Lower lobe of right lung (tissue), 2 donors: ENCODE results near the gene TRAPPC3. TPM values are rescaled to one million over a fixed set of nuclear protein-coding genes. Genes with fewer than 3 reads are reported as not detected.

Source experiments
- ATAC-seq, 2 donors: fragments of 200-7000 bp; cut with Tn5 transposase; one replicate each; pipeline ENCODE4 v1.9.1; 2020 to 2022; ENCODE audit warnings: mild to moderate bottlenecking in 2 of 2, moderate library complexity in 2 of 2
- DNase-seq: peaks from one replicate; pipeline ENCODE4 v3.0.0-alpha.2; 2020
- H3K27ac ChIP-seq: fragments of 200-600 bp; one replicate; pipeline ENCODE4 v1.8.0; 2022
- H3K27me3 ChIP-seq: fragments of 200-600 bp; one replicate; pipeline ENCODE4 v1.8.0; 2022; ENCODE audit warnings: low read depth
- H3K36me3 ChIP-seq: fragments of 200-600 bp; one replicate; pipeline ENCODE4 v1.8.0; 2022; ENCODE audit warnings: mild to moderate bottlenecking
- H3K4me1 ChIP-seq: fragments of 200-600 bp; one replicate; pipeline ENCODE4 v1.8.0; 2022
- H3K4me3 ChIP-seq: fragments of 200-600 bp; one replicate; pipeline ENCODE4 v1.8.0; 2022; ENCODE audit warnings: mild to moderate bottlenecking
- H3K9me3 ChIP-seq: fragments of 200-600 bp; one replicate; pipeline ENCODE4 v1.8.0; 2022
- intact Hi-C: fragments of 100-400 bp; cut with DNase I; formaldehyde crosslinking; loops from one replicate; pipeline ENCODE4 v1.11.0; 2022
- total RNA-seq: library from RNA; stranded (reverse); fragmentation: NEBNext Ultra II Directional; extraction: Animal tissue kit (Norgen Biotek cat#: 25700); gene quantifications from one replicate; pipeline ENCODE4 v1.2.1, GENCODE V29; 2021
- TF ChIP-seq, protein P1 (sequence below): fragments of 200-600 bp; IDR thresholded peaks from one replicate; pipeline ENCODE4 v1.8.0; 2022; ENCODE audit warnings: antibody characterized with exemption, mild to moderate bottlenecking
- donor health status: DM: no; HTN: yes; CAD: no; lungs with severe emphysema.

TRAPPC3 gene
- total RNA-seq, 1 donor from 2014 or later = 60.3 TPM

DNA sequence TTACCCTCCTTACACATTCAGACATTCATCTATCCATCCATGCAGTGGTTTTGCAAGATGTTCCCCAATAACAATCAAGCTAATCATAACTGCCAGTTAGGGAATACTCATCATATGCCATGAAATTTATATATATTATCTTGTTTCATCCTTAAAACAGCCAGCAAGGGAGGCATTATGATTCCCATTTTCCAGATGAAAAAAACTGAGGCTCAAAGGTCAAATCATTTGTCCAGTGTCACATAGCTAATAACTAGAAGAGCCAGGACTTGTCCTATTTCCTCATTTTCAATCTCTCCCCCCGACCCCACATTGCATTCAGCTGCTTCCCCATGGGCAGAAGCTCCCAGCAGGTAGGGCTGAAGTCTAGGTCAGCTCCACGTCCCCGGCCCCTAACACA is 17.3 kb downstream of the TRAPPC3 start:
- ATAC-seq (no peak), DNase-seq (no peak)
- no peaks in the 10 kb centered on the region for H3K9me3 ChIP-seq
- H3K4me3 ChIP-seq = no peak overlapping the region
- intact Hi-C loops = no loop called here
- H3K4me1 ChIP-seq = peaks cover 23% of the 10 kb centered on the region
- peaks cover 11% of the 10 kb centered on the region for H3K36me3 ChIP-seq
- TF ChIP-seq, protein P1, sequence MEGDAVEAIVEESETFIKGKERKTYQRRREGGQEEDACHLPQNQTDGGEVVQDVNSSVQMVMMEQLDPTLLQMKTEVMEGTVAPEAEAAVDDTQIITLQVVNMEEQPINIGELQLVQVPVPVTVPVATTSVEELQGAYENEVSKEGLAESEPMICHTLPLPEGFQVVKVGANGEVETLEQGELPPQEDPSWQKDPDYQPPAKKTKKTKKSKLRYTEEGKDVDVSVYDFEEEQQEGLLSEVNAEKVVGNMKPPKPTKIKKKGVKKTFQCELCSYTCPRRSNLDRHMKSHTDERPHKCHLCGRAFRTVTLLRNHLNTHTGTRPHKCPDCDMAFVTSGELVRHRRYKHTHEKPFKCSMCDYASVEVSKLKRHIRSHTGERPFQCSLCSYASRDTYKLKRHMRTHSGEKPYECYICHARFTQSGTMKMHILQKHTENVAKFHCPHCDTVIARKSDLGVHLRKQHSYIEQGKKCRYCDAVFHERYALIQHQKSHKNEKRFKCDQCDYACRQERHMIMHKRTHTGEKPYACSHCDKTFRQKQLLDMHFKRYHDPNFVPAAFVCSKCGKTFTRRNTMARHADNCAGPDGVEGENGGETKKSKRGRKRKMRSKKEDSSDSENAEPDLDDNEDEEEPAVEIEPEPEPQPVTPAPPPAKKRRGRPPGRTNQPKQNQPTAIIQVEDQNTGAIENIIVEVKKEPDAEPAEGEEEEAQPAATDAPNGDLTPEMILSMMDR = no peak
- no peaks in the 10 kb centered on the region for H3K27me3 ChIP-seq
- no peak overlapping the region for H3K27ac ChIP-seq

DNA sequence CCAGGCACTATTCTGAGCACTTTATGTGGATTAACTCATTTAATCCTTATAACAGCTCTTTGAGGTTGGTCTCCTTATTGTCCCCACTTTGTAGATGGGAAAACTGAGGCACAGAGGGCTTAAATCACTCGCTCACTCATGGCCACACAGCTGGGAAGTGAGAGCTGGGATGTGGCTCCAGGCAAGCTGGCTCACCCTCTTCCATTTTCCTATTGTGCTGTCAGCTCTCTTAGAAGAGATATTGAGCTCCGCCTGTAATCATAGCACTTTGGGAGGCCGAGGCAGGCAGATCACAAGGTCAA is 20.4 kb downstream of the TRAPPC3 start:
- no peak overlapping the region for H3K27ac ChIP-seq
- H3K27me3 ChIP-seq = peaks cover 17% of the 10 kb centered on the region
- ATAC-seq (no peak), DNase-seq (no peak)
- no peaks in the 10 kb centered on the region for H3K9me3 ChIP-seq
- H3K36me3 ChIP-seq = no peaks in the 10 kb centered on the region
- H3K4me3 ChIP-seq = no peak overlapping the region
- peaks cover 13% of the 10 kb centered on the region for H3K4me1 ChIP-seq
- intact Hi-C loops = no loop called here
- TF ChIP-seq, protein P1 = no peak

DNA sequence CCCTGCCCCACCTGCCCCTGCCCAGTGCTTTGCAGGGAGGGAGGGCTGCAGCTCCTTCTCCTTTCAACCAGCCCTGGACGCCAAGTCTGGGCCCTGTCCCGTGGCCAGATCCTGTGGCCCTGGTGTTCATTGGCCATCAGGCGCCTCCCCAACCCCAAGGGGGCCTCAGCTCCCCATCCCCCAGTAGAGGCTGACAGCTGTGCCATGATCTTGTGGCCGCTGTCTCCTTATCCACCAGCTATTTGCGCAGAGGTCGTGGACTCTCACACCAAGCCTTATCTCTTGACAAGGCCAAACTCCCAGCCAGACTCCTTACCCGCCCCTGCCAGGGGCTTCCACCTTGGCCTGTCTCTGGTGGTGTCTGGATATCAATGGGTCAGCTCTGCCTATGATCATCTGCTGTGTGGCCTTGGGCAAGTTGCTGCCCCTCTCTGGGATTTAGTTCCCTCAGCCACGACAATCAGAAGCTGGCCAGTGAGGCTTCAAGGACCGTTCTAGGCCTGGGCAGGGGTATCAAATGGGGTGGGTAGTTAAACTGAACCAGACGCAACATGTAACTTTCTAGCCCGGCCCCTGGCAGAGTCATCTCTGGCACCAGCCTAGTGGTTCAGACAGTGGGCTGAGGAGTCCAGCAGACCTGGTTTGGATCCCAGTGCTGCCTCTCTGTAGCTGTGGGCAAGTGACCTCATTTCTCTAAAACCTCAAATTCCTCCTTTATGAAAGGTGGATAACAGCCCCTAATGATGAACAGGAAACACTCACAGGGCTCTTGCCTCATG is 21.0 kb downstream of the TRAPPC3 start:
- Histone ChIP-seq H3K36me3 (no peaks in the 10 kb centered on the region), H3K27me3 (peaks cover 17% of the 10 kb centered on the region), H3K4me3 (no peak overlapping the region), H3K4me1 (peaks cover 15% of the 10 kb centered on the region), H3K9me3 (no peaks in the 10 kb centered on the region), H3K27ac (no peak overlapping the region)
- DNase-seq = no peak
- ATAC-seq = no peak
- TF ChIP-seq, protein P1 = no peak
- intact Hi-C loops = no loop called here

DNA sequence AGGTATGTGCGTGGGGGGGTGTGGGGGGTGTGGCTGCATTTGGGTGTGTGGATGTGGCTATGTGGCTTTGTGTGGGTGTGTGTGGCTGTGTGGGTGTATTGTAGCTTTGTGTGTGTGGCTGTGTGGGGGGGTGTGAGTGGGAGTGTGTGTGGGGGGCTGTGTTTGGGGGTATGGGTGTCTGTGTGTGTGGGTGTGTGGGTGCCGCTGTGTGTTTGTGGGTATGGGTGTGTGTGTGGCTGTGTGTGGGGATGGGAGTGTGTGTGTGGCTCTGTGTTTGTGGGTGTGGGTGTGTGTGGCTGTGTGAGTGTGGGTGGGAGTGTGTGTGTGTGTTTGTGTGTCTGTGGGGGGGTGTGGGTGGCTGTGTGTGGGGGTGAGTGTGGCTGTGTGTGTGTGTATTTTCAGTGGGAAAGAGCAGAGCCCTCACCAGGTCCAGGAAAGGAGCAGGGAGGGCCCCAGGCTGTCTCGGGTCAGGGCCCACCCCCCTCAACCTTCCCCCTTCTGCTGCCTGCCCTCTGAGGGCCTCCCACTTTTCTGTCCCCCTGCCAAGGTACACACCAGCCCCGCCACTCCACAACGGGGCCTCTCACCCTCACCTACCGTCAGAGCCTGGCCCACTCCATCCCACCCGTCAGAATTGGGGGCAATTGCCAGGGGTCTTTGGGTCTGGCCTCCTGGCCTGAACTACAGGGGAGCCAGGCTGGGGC is 22.3 kb downstream of the TRAPPC3 start:
- intact Hi-C loops = no loop called here
- Histone ChIP-seq H3K4me1 (peaks cover 15% of the 10 kb centered on the region), H3K4me3 (no peak overlapping the region), H3K9me3 (no peaks in the 10 kb centered on the region), H3K36me3 (no peaks in the 10 kb centered on the region), H3K27ac (no peak overlapping the region), H3K27me3 (peaks cover 17% of the 10 kb centered on the region)
- DNase-seq (no peak), ATAC-seq (no peak)
- TF ChIP-seq, protein P1 = no peak

DNA sequence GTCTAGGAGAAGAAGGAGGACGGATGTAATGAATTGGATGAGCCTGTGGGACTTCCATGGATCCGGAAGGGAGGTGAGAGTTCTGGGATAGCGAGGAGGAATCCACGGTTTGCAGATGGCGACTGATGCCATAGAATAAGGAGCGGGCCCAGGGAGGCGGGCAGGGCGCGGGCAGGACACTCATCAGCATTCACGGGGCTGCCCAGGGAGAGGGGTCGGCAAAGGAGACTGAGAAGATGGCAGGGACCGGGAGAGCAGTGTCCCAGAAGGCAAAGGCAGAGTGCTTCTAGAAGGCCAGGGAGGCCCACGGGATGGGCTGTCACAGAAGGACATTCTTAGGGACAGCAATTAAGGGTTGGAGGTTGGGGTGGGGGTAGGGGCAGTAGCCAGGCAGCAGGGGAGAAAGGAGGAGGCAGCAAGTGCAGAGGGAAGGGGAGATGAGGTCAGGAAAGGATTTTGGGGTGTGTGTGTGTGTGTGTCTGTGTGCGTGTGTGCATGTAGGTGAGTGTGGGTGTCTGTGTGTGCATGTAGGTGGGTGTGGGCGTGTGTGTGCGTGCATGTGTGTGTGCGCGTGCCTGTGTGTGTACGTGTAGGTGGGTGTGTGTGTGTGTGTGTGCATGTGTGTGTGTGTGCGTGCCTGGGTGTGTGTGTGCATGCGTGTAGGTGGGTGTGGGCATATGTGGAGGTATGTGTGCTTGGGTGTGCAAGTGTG is 23.1 kb downstream of the TRAPPC3 start:
- TF ChIP-seq, protein P1 = no peak

More for the DNA sequence above, 23.1 kb downstream of the TRAPPC3 start:
- Histone ChIP-seq H3K4me1 (peaks cover 15% of the 10 kb centered on the region), H3K36me3 (no peaks in the 10 kb centered on the region), H3K27ac (no peak overlapping the region), H3K27me3 (peaks cover 17% of the 10 kb centered on the region), H3K4me3 (peak overlapping the region; percentile 50), H3K9me3 (no peaks in the 10 kb centered on the region)
- DNase-seq = no peak
- intact Hi-C loops = no loop called here
- no peak for ATAC-seq
